T-cell (primary cell): ENCODE data around the gene CDC14C. TPM values are rescaled to one million over a fixed set of nuclear protein-coding genes. Genes with fewer than 3 reads are reported as not detected.

Experiments used
- ATAC-seq, 4 experiments: fragments of 200-7000 bp in 3 of 4; fragments of 150-1000 bp in 1 of 4; cut with Tn5 transposase; replicated peaks in 1 of 4; 1 replicate in 3 of 4; 2 replicates in 1 of 4; pipeline ENCODE4 v1.10.0; 2021; ENCODE audit warnings: moderate library complexity in 3 of 4, mild to moderate bottlenecking in 2 of 4, moderate number of reproducible peaks in 1 of 4
- CTCF ChIA-PET, 2 donors: fragments of 300-600 bp; sonication (Branson Sonifier 250); formaldehyde crosslinking; loops; one replicate each; lab custom pipeline; 2022; ENCODE audit warnings: antibody characterized with exemption in 2 of 2; lab: Charles Lee
- POLR2A ChIA-PET, 2 donors: fragments of 300-600 bp; sonication (Branson Sonifier 250); formaldehyde crosslinking; loops; one replicate each; lab custom pipeline; 2022; ENCODE audit warnings: antibody characterized with exemption in 2 of 2; lab: Charles Lee
- DNase-seq, 35 experiments: peaks; one replicate each; pipeline versions ENCODE4 v3.0.0 to v3.0.0-alpha.2; 2013 to 2023
- H3K27ac ChIP-seq: one replicate; pipeline ENCODE4 v1.5.1; 2013; ENCODE audit warnings: low read length
- H3K27me3 ChIP-seq, 2 experiments: replicated peaks in 1 of 2; 1 replicate in 1 of 2; 2 replicates in 1 of 2; pipeline versions ENCODE4 v1.6.1 to v1.7.0; 2013; ENCODE audit warnings: low read length in 1 of 2, mixed read lengths in 1 of 2; ENCODE audit not compliant: control insufficient read depth in 2 of 2, insufficient read depth in 2 of 2; ENCODE audit errors: extremely low read depth in 1 of 2
- H3K36me3 ChIP-seq, 2 donors: 1 replicate in 1 of 2; 2 replicates in 1 of 2; pipeline versions ENCODE4 v1.6.1 to v1.7.0; 2013; ENCODE audit warnings: low read length in 1 of 2; ENCODE audit not compliant: control insufficient read depth in 2 of 2, insufficient read depth in 1 of 2; ENCODE audit errors: extremely low read depth in 1 of 2
- H3K4me1 ChIP-seq, 2 experiments: 1 replicate in 1 of 2; 2 replicates in 1 of 2; pipeline versions ENCODE4 v1.6.1 to v1.7.0; 2013; ENCODE audit warnings: low read length in 2 of 2, mixed read lengths in 1 of 2; ENCODE audit not compliant: insufficient read depth in 2 of 2, control insufficient read depth in 1 of 2; ENCODE audit errors: extremely low read depth in 1 of 2
- H3K4me3 ChIP-seq, 2 donors: 1 replicate in 1 of 2; 2 replicates in 1 of 2; pipeline versions ENCODE4 v1.5.1 to v1.7.0; 2013; ENCODE audit warnings: mild to moderate bottlenecking in 2 of 2, low read length in 1 of 2, moderate library complexity in 1 of 2; ENCODE audit not compliant: control insufficient read depth in 1 of 2; ENCODE audit errors: extremely low read depth in 1 of 2
- H3K9me3 ChIP-seq: 2 replicates; pipeline ENCODE4 v1.7.0; 2013
- H3K27ac Mint-ChIP-seq, 2 donors: one replicate each; pipeline ENCODE4 v1.8.0; 2020 to 2021; ENCODE audit warnings: mild to moderate bottlenecking in 2 of 2, mixed read lengths in 2 of 2
- H3K27me3 Mint-ChIP-seq, 2 donors: one replicate each; pipeline ENCODE4 v1.8.0; 2021 to 2022; ENCODE audit warnings: mixed read lengths in 2 of 2
- H3K36me3 Mint-ChIP-seq: one replicate; pipeline ENCODE4 v1.8.0; 2021; ENCODE audit warnings: mixed read lengths
- H3K4me1 Mint-ChIP-seq, 3 donors: one replicate each; pipeline ENCODE4 v1.8.0; 2020 to 2022; ENCODE audit warnings: mixed read lengths in 3 of 3, mild to moderate bottlenecking in 1 of 3
- H3K4me3 Mint-ChIP-seq, 3 donors: one replicate each; pipeline ENCODE4 v1.8.0; 2020 to 2022; ENCODE audit warnings: mild to moderate bottlenecking in 3 of 3, mixed read lengths in 3 of 3, moderate library complexity in 3 of 3
- H3K9me3 Mint-ChIP-seq, 3 donors: one replicate each; pipeline ENCODE4 v1.8.0; 2020 to 2022; ENCODE audit warnings: mixed read lengths in 3 of 3
- WGBS: methylation state at CpG from one replicate; pipeline ENCODE4 v1.1.5; 2013; ENCODE audit warnings: missing lambda C conversion rate; ENCODE audit not compliant: insufficient coverage; 5-methylcytosine and 5-hydroxymethylcytosine counted together
- total RNA-seq, 35 experiments: library from RNA in 6 of 35; stranded (reverse) in 6 of 35; fragments of 120-200 nt in 1 of 35; gene quantifications; one replicate each; pipeline versions ENCODE4 v1.2.1 to v1.2.4 and lab custom pipeline; 2013 to 2026

CDC14C gene
- total RNA-seq, 5 donors from 2014 or later (not counting 1 experiment from before 2014, with no cell fraction given) = not detected

DNA sequence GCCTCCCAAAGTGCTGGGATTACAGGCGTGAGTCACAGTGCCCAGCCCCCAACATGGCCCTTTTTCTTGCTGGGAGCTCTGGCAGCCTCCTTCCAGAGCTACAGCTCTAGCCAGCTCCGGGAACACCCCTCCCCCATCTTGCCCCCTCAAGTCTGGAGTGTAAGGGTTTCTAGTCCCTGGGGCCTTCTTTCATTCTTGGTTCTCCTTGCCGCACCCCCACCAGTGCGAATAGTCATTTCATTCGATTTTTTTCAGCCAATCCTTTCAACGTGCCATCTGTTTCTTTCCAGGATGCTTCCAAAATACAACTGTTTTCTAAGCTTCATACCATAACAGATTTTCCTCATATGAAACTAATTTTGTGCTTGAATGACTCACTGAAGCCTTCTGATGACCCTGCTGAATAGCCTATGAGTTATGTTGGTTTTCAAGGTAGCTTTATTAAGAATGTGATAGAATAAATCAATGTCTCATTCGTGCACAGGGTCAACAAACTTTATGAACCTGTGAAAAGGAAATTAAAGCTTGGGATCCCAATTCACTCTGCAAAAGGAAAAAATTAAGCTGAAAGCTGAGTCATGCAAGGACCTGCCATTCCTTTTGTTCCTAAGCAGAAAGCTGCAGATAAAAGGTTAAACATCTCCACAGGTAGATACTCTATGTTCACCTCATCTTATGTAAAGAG, 38.6 kb downstream of the CDC14C start:
- Histone ChIP-seq H3K36me3 (no peaks in the 10 kb centered on the region), H3K27me3 (peaks cover 0 to 3% of the 10 kb centered on the region in 2 experiments), H3K9me3 (no peaks in the 10 kb centered on the region), H3K27ac (no peak overlapping the region), H3K4me1 (no peaks in the 10 kb centered on the region), H3K4me3 (no peak overlapping the region)
- no peak overlapping the region for H3K4me3 Mint-ChIP-seq
- ATAC-seq (no peak), DNase-seq (no peak)
- H3K27ac Mint-ChIP-seq = no peak overlapping the region
- H3K36me3 Mint-ChIP-seq = no peaks in the 10 kb centered on the region
- ChIA-PET POLR2A (no interaction called here), CTCF (no interaction called here)
- H3K27me3 Mint-ChIP-seq = no peaks in the 10 kb centered on the region
- H3K4me1 Mint-ChIP-seq = no peaks in the 10 kb centered on the region
- 79% methylated on average over 5 of the region's 7 CpGs for WGBS
- H3K9me3 Mint-ChIP-seq = peaks cover 2 to 4% (median 3%) of the 10 kb centered on the region in 3 donors

GRCh38 chr7:48964074-48964473, 39.7 kb downstream of the CDC14C start:
- no CpG with 5 or more reads among the region's 3 CpGs for WGBS
- H3K4me3 Mint-ChIP-seq = no peak overlapping the region
- no peaks in the 10 kb centered on the region for H3K36me3 Mint-ChIP-seq
- no peaks in the 10 kb centered on the region for H3K4me1 Mint-ChIP-seq
- H3K27ac ChIP-seq = no peak overlapping the region
- no peaks in the 10 kb centered on the region for H3K27me3 Mint-ChIP-seq
- ATAC-seq (no peak), DNase-seq (no peak)
- ChIA-PET CTCF (interaction anchor here in 1 of 2 donors (0.6 kb wide), 1 partner anchor 1974 kb away, joined by 3 read pairs; no protein-coding TSS in a partner anchor), POLR2A (no interaction called here)
- H3K9me3 Mint-ChIP-seq = peaks cover 3 to 4% (median 4%) of the 10 kb centered on the region in 3 donors
- H3K36me3 ChIP-seq = no peaks in the 10 kb centered on the region
- no peaks in the 10 kb centered on the region for H3K9me3 ChIP-seq
- no peak overlapping the region for H3K4me3 ChIP-seq
- no peaks in the 10 kb centered on the region for H3K4me1 ChIP-seq
- H3K27me3 ChIP-seq = peaks cover 0 to 3% of the 10 kb centered on the region in 2 experiments
- H3K27ac Mint-ChIP-seq = no peak overlapping the region

DNA sequence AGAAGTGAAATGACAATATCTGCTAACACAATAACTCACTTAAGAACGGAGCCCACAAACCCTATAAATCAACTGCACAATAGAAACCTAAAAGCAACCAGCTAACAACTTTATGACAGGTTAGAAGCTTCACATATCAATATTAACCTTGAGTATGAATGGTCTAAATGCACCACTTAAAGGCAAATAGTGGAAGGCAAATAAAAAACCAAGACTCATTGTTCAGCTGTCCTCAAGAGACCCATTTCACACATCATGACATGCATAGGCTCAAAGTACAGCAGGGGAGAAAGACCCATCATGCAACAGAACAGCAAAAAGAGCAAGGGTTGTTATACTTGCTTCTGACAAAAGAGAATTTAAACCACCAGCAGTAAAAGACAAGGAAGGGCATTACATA, 46.8 kb downstream of the CDC14C start:
- Mint-ChIP-seq H3K4me1 (no peaks in the 10 kb centered on the region), H3K27ac (no peak overlapping the region), H3K4me3 (no peak overlapping the region), H3K9me3 (peaks cover 3 to 20% (median 6%) of the 10 kb centered on the region in 3 donors), H3K36me3 (no peaks in the 10 kb centered on the region), H3K27me3 (no peaks in the 10 kb centered on the region)
- no CpG with 5 or more reads among the region's 1 CpG for WGBS
- Histone ChIP-seq H3K36me3 (no peaks in the 10 kb centered on the region), H3K27ac (no peak overlapping the region), H3K4me1 (no peaks in the 10 kb centered on the region), H3K27me3 (no peaks in the 10 kb centered on the region), H3K4me3 (no peak overlapping the region), H3K9me3 (no peaks in the 10 kb centered on the region)
- POLR2A ChIA-PET = no interaction called here
- CTCF ChIA-PET = no interaction called here
- ATAC-seq (no peak), DNase-seq (no peak)

DNA sequence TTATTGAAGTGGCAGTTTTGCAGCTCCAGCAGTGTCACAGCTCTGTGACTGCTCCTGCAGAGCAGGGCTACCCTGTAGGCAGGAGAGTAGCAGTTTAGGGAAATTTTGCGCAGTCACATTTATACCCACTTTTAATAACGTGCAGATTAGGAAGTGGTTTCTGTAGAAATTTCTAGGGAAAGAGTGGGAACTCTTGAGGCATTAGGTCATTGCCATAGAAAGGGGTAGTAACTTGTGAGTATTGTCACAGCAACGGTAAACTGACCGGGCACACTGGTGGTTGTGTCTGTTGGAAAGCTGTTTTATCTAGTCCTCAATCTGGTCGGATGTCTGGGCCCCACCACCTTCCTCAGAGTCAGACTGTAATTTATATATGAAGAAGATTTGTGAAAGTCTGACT, 51.9 kb downstream of the CDC14C start:
- Histone ChIP-seq H3K27me3 (no peaks in the 10 kb centered on the region), H3K4me1 (no peaks in the 10 kb centered on the region), H3K4me3 (no peak overlapping the region), H3K36me3 (no peaks in the 10 kb centered on the region), H3K27ac (no peak overlapping the region), H3K9me3 (no peaks in the 10 kb centered on the region)
- ChIA-PET CTCF (no interaction called here), POLR2A (no interaction called here)
- no peaks in the 10 kb centered on the region for H3K36me3 Mint-ChIP-seq
- no peak overlapping the region for H3K27ac Mint-ChIP-seq
- no peaks in the 10 kb centered on the region for H3K27me3 Mint-ChIP-seq
- H3K4me1 Mint-ChIP-seq = no peaks in the 10 kb centered on the region
- DNase-seq (no peak), ATAC-seq (no peak)
- 100% methylated on average over 2 of the region's 5 CpGs for WGBS
- H3K4me3 Mint-ChIP-seq = no peak overlapping the region
- H3K9me3 Mint-ChIP-seq = peaks cover 7 to 12% (median 8%) of the 10 kb centered on the region in 3 donors

GRCh38 chr7:48976850-48977249, 52.5 kb downstream of the CDC14C start:
- ChIA-PET CTCF (no interaction called here), POLR2A (no interaction called here)
- no peak for ATAC-seq
- Mint-ChIP-seq H3K27me3 (no peaks in the 10 kb centered on the region), H3K9me3 (peaks cover 6 to 17% (median 7%) of the 10 kb centered on the region in 3 donors), H3K4me3 (no peak overlapping the region), H3K36me3 (no peaks in the 10 kb centered on the region), H3K4me1 (no peaks in the 10 kb centered on the region), H3K27ac (no peak overlapping the region)
- Histone ChIP-seq H3K27me3 (no peaks in the 10 kb centered on the region), H3K36me3 (no peaks in the 10 kb centered on the region), H3K4me3 (no peak overlapping the region), H3K9me3 (no peaks in the 10 kb centered on the region), H3K27ac (no peak overlapping the region), H3K4me1 (no peaks in the 10 kb centered on the region)
- 79% methylated on average over 5 of the region's 5 CpGs for WGBS
- no peak for DNase-seq
